IPS-20b (cell line): Measurements from ENCODE around the gene MEIS1.

Experiments used
- H3K27ac ChIP-seq: one replicate; pipeline ENCODE4 v1.5.1; 2013; ENCODE audit warnings: low read length
- H3K27me3 ChIP-seq: 2 replicates; pipeline ENCODE4 v1.6.1; 2013; ENCODE audit warnings: mild to moderate bottlenecking, low read length, inconsistent platforms; ENCODE audit not compliant: insufficient read depth
- H3K36me3 ChIP-seq: 2 replicates; pipeline ENCODE4 v1.6.1; 2013; ENCODE audit warnings: low read depth, mild to moderate bottlenecking, inconsistent platforms, low read length, moderate library complexity; ENCODE audit not compliant: insufficient read depth
- H3K4me1 ChIP-seq: 2 replicates; pipeline ENCODE4 v1.6.1; 2013; ENCODE audit warnings: mild to moderate bottlenecking, control low read depth, inconsistent platforms, low read length, moderate library complexity; ENCODE audit not compliant: insufficient read depth
- H3K4me3 ChIP-seq: 2 replicates; pipeline ENCODE4 v1.5.1; 2013; ENCODE audit warnings: mild to moderate bottlenecking, low read length, inconsistent platforms
- H3K9ac ChIP-seq: 2 replicates; pipeline ENCODE4 v1.6.1; 2013; ENCODE audit warnings: low read depth, mild to moderate bottlenecking, inconsistent platforms, low read length, moderate library complexity
- H3K9me3 ChIP-seq: 2 replicates; pipeline ENCODE4 v1.6.1; 2013; ENCODE audit warnings: mild to moderate bottlenecking, low read depth, low read length, inconsistent platforms; ENCODE audit not compliant: insufficient read depth

The MEIS1 gene

GRCh38 chr2:66447677-66448076, 12.8 kb downstream of the MEIS1 start:
- H3K9me3 ChIP-seq = no peaks in the 10 kb centered on the region
- peaks cover 17% of the 10 kb centered on the region for H3K4me1 ChIP-seq
- H3K4me3 ChIP-seq = no peak overlapping the region
- H3K27me3 ChIP-seq = peaks cover 59% of the 10 kb centered on the region
- H3K27ac ChIP-seq = no peak overlapping the region
- no peak overlapping the region for H3K9ac ChIP-seq
- no peaks in the 10 kb centered on the region for H3K36me3 ChIP-seq

- Histone ChIP-seq H3K27ac (no peak overlapping the region), H3K36me3 (no peaks in the 10 kb centered on the region), H3K4me3 (no peak overlapping the region), H3K4me1 (peaks cover 16% of the 10 kb centered on the region), H3K9me3 (no peaks in the 10 kb centered on the region), H3K9ac (no peak overlapping the region), H3K27me3 (peaks cover 53% of the 10 kb centered on the region)
Measured at GRCh38 chr2:66448136-66448991, 13.4 kb downstream of the MEIS1 start.

GRCh38 chr2:66452214-66452613, 17.3 kb downstream of the MEIS1 start:
- Histone ChIP-seq H3K27ac (no peak overlapping the region), H3K9ac (no peak overlapping the region), H3K4me3 (no peak overlapping the region), H3K27me3 (peaks cover 14% of the 10 kb centered on the region), H3K9me3 (no peaks in the 10 kb centered on the region), H3K36me3 (no peaks in the 10 kb centered on the region), H3K4me1 (no peaks in the 10 kb centered on the region; the same call in 1 of the 2 replicates)

- H3K9me3 ChIP-seq = no peaks in the 10 kb centered on the region
- H3K9ac ChIP-seq = no peak overlapping the region
- no peaks in the 10 kb centered on the region for H3K4me1 ChIP-seq
- H3K4me3 ChIP-seq = no peak overlapping the region
- no peak overlapping the region for H3K27ac ChIP-seq
- H3K36me3 ChIP-seq = no peaks in the 10 kb centered on the region
- peaks cover 7% of the 10 kb centered on the region; the same call in 1 of the 2 replicates for H3K27me3 ChIP-seq
Measured at GRCh38 chr2:66452917-66453316, 18.0 kb downstream of the MEIS1 start.

GRCh38 chr2:66455490-66455889, 20.6 kb downstream of the MEIS1 start:
- Histone ChIP-seq H3K9me3 (no peaks in the 10 kb centered on the region), H3K4me1 (no peaks in the 10 kb centered on the region), H3K4me3 (no peak overlapping the region), H3K9ac (no peak overlapping the region), H3K36me3 (no peaks in the 10 kb centered on the region), H3K27me3 (no peaks in the 10 kb centered on the region), H3K27ac (no peak overlapping the region)

GRCh38 chr2:66456183-66457041, 21.5 kb downstream of the MEIS1 start:
- Histone ChIP-seq H3K9ac (no peak overlapping the region), H3K4me3 (no peak overlapping the region), H3K36me3 (no peaks in the 10 kb centered on the region), H3K27ac (no peak overlapping the region), H3K27me3 (no peaks in the 10 kb centered on the region), H3K4me1 (no peaks in the 10 kb centered on the region), H3K9me3 (no peaks in the 10 kb centered on the region)

GRCh38 chr2:66457545-66457944, 22.6 kb downstream of the MEIS1 start:
- Histone ChIP-seq H3K9me3 (no peaks in the 10 kb centered on the region), H3K9ac (no peak overlapping the region), H3K27me3 (no peaks in the 10 kb centered on the region), H3K36me3 (no peaks in the 10 kb centered on the region), H3K4me1 (no peaks in the 10 kb centered on the region), H3K27ac (no peak overlapping the region), H3K4me3 (no peak overlapping the region)

- Histone ChIP-seq H3K36me3 (no peaks in the 10 kb centered on the region), H3K9ac (no peak overlapping the region), H3K9me3 (no peaks in the 10 kb centered on the region), H3K27me3 (no peaks in the 10 kb centered on the region), H3K27ac (no peak overlapping the region), H3K4me1 (no peaks in the 10 kb centered on the region), H3K4me3 (no peak overlapping the region)
Measured at GRCh38 chr2:66460031-66460430, 25.1 kb downstream of the MEIS1 start.

GRCh38 chr2:66461001-66461663, 26.2 kb downstream of the MEIS1 start:
- no peaks in the 10 kb centered on the region for H3K9me3 ChIP-seq
- no peaks in the 10 kb centered on the region for H3K36me3 ChIP-seq
- H3K27me3 ChIP-seq = no peaks in the 10 kb centered on the region
- no peak overlapping the region for H3K4me3 ChIP-seq
- no peak overlapping the region for H3K27ac ChIP-seq
- no peak overlapping the region for H3K9ac ChIP-seq
- H3K4me1 ChIP-seq = no peaks in the 10 kb centered on the region

- no peak overlapping the region for H3K27ac ChIP-seq
- H3K9me3 ChIP-seq = no peaks in the 10 kb centered on the region
- no peak overlapping the region for H3K4me3 ChIP-seq
- H3K36me3 ChIP-seq = no peaks in the 10 kb centered on the region
- H3K9ac ChIP-seq = no peak overlapping the region
- H3K27me3 ChIP-seq = no peaks in the 10 kb centered on the region
- H3K4me1 ChIP-seq = no peaks in the 10 kb centered on the region
Measured at GRCh38 chr2:66461664-66462500, 27.0 kb downstream of the MEIS1 start.

GRCh38 chr2:66462501-66462825, 27.5 kb downstream of the MEIS1 start:
- no peaks in the 10 kb centered on the region for H3K36me3 ChIP-seq
- H3K4me1 ChIP-seq = no peaks in the 10 kb centered on the region
- no peak overlapping the region for H3K4me3 ChIP-seq
- no peaks in the 10 kb centered on the region for H3K9me3 ChIP-seq
- H3K27me3 ChIP-seq = no peaks in the 10 kb centered on the region
- H3K9ac ChIP-seq = no peak overlapping the region
- no peak overlapping the region for H3K27ac ChIP-seq
